A549 (cell line): ENCODE measurements around the gene RNF145. TPM values are rescaled to one million over a fixed set of nuclear protein-coding genes. Genes with fewer than 3 reads are reported as not detected.

Source experiments
- ATAC-seq, 2 experiments: fragments of 200-7000 bp in 1 of 2; fragments of >200 bp in 1 of 2; cut with Nextera tagmentation in 1 of 2; cut with Tn5 transposase in 1 of 2; 3 replicates each; pipeline versions ENCODE4 v1.8.0 to v1.9.1; 2018 to 2020; ENCODE audit warnings: mild to moderate bottlenecking in 1 of 2, moderate library complexity in 1 of 2
- CTCF ChIA-PET: fragments of 300-600 bp; sonication (Branson Sonifier 250); formaldehyde crosslinking; extraction: SDS; loops from one replicate; lab custom pipeline; 2021; ENCODE audit warnings: antibody characterized with exemption, inconsistent platforms; lab: Yijun Ruan, JAX
- POLR2A ChIA-PET: fragments of 350-600 bp; formaldehyde crosslinking; extraction: SDS; loops from one replicate; lab custom pipeline; 2021; ENCODE audit warnings: antibody characterized with exemption, inconsistent platforms; lab: Yijun Ruan, JAX
- DNase-seq, 2 experiments: peaks; one replicate each; pipeline versions ENCODE4 v3.0.0 to v3.0.0-alpha.2; 2011 to 2016; ENCODE audit warnings: low read depth in 1 of 2, low spot score in 1 of 2
- FAIRE-seq: peaks from 2 replicates; lab custom pipeline; 2011; peaks lifted over from hg19 to GRCh38; lab: Jason Lieb, UNC
- H3K27ac ChIP-seq, 2 experiments: fragments of >200 bp; sonication (Bioruptor Twin); formaldehyde crosslinking; 3 replicates each; pipeline ENCODE4 v1.5.1; 2016 to 2017
- H3K4me1 ChIP-seq: fragments of >200 bp; sonication (Bioruptor Twin); formaldehyde crosslinking; 3 replicates; pipeline ENCODE4 v1.6.1; 2016
- H3K4me2 ChIP-seq: fragments of >200 bp; sonication (Bioruptor Twin); formaldehyde crosslinking; 3 replicates; pipeline ENCODE4 v1.6.1; 2016
- H3K4me3 ChIP-seq: fragments of >200 bp; sonication (Bioruptor Twin); formaldehyde crosslinking; 3 replicates; pipeline ENCODE4 v1.5.1; 2016
- H3K9me3 ChIP-seq: fragments of >200 bp; sonication (Bioruptor Twin); formaldehyde crosslinking; 3 replicates; pipeline ENCODE4 v1.6.1; 2016
- ATOH8 ChIP-seq: fragments of 250-450 bp; sonication (Bioruptor Pico); IDR thresholded peaks from 2 replicates; pipeline ENCODE4 v1.5.0; 2020; ENCODE audit warnings: low read depth, mild to moderate bottlenecking, moderate library complexity
- BCL3 ChIP-seq: fragments of >200 bp; sonication (Bioruptor Twin); formaldehyde crosslinking; IDR thresholded peaks from 3 replicates; pipeline ENCODE4 v1.6.1; 2016
- E2F6 ChIP-seq: IDR thresholded peaks from 2 replicates; pipeline ENCODE4 v1.6.1; 2012; ENCODE audit warnings: low read depth, borderline replicate concordance
- EHMT2 ChIP-seq: fragments of 200-600 bp; sonication (generic); IDR thresholded peaks from 2 replicates; pipeline ENCODE4 v1.6.1; 2016; ENCODE audit warnings: antibody characterized with exemption, low read depth, mild to moderate bottlenecking, moderate library complexity
- ELK1 ChIP-seq: fragments of 150-350 bp; IDR thresholded peaks from 2 replicates; pipeline ENCODE4 v1.6.1; 2014; ENCODE audit warnings: low read depth, mild to moderate bottlenecking, low read length
- EP300 ChIP-seq, 2 experiments: fragments of >200 bp; sonication (Bioruptor Twin); formaldehyde crosslinking; IDR thresholded peaks; 2 replicates in 1 of 2; 3 replicates in 1 of 2; pipeline ENCODE4 v1.6.1; 2016 to 2017
- FOSB ChIP-seq: fragments of 250-450 bp; sonication (Bioruptor Pico); IDR thresholded peaks from 2 replicates; pipeline ENCODE4 v1.5.0; 2020; ENCODE audit warnings: mild to moderate bottlenecking, moderate library complexity
- FOXS1 ChIP-seq: fragments of 250-450 bp; sonication (Bioruptor Pico); IDR thresholded peaks from 2 replicates; pipeline ENCODE4 v1.5.0; 2020; ENCODE audit warnings: mild to moderate bottlenecking, moderate library complexity
- HES2 ChIP-seq: fragments of >200 bp; sonication (Bioruptor Twin); formaldehyde crosslinking; IDR thresholded peaks from 2 replicates; pipeline ENCODE4 v1.6.1; 2016
- HOXA7 ChIP-seq: fragments of 250-450 bp; sonication (Bioruptor Pico); IDR thresholded peaks from 2 replicates; pipeline ENCODE4 v1.5.0; 2020; ENCODE audit warnings: mild to moderate bottlenecking, moderate library complexity
- HOXB13 ChIP-seq: fragments of 250-450 bp; sonication (Bioruptor Pico); IDR thresholded peaks from 2 replicates; pipeline ENCODE4 v1.5.0; 2020; ENCODE audit warnings: low read depth, mild to moderate bottlenecking, moderate library complexity
- HOXB5 ChIP-seq: fragments of 250-450 bp; sonication (Bioruptor Pico); IDR thresholded peaks from 2 replicates; pipeline ENCODE4 v1.5.0; 2020; ENCODE audit warnings: mild to moderate bottlenecking, moderate library complexity
- JUNB ChIP-seq: fragments of >200 bp; sonication (Bioruptor Twin); formaldehyde crosslinking; IDR thresholded peaks from 2 replicates; pipeline ENCODE4 v1.6.1; 2016
- KDM1A ChIP-seq: fragments of 200-600 bp; sonication (generic); IDR thresholded peaks from 2 replicates; pipeline ENCODE4 v1.6.1; 2016; ENCODE audit warnings: low read depth, mild to moderate bottlenecking
- MAFK ChIP-seq: fragments of 450-650 bp; IDR thresholded peaks from 2 replicates; pipeline ENCODE4 v1.6.1; 2014; ENCODE audit not compliant: partially characterized antibody
- MAX ChIP-seq: IDR thresholded peaks from 2 replicates; pipeline ENCODE4 v1.6.1; 2012
- PHF8 ChIP-seq: fragments of 200-600 bp; sonication (generic); IDR thresholded peaks from 2 replicates; pipeline ENCODE4 v1.6.1; 2016; ENCODE audit warnings: low read depth, mild to moderate bottlenecking, antibody characterized with exemption, moderate library complexity, borderline replicate concordance
- POLR2AphosphoS2 ChIP-seq: conservative IDR thresholded peaks from 2 replicates; pipeline ENCODE4 v1.6.1; 2012; ENCODE audit warnings: low read length, improper control_type of control experiment, inconsistent platforms
- RCOR1 ChIP-seq: fragments of 150-350 bp; IDR thresholded peaks from 2 replicates; pipeline ENCODE4 v1.6.1; 2014; ENCODE audit warnings: antibody characterized with exemption, low read length, low read depth
- RFX5 ChIP-seq: fragments of 450-650 bp; IDR thresholded peaks from 2 replicates; pipeline ENCODE4 v1.7.1; 2014; ENCODE audit warnings: antibody characterized with exemption, mild to moderate bottlenecking, moderate library complexity
- SREBF2 ChIP-seq: fragments of 450-650 bp; IDR thresholded peaks from 2 replicates; pipeline ENCODE4 v1.6.1; 2014; ENCODE audit warnings: mild to moderate bottlenecking, moderate library complexity
- TFCP2L1 ChIP-seq: fragments of 250-450 bp; sonication (Bioruptor Pico); IDR thresholded peaks from 2 replicates; pipeline ENCODE4 v1.5.0; 2021; ENCODE audit warnings: mild to moderate bottlenecking
- TP53 ChIP-seq: fragments of 250-450 bp; sonication (Bioruptor Pico); IDR thresholded peaks from 2 replicates; pipeline ENCODE4 v1.5.0; 2021; ENCODE audit warnings: mild to moderate bottlenecking, moderate library complexity
- USF2 ChIP-seq: fragments of 450-650 bp; IDR thresholded peaks from 2 replicates; pipeline ENCODE4 v1.6.1; 2014; ENCODE audit warnings: antibody characterized with exemption
- ZSCAN20 ChIP-seq: fragments of 250-450 bp; sonication (Bioruptor Pico); IDR thresholded peaks from 2 replicates; pipeline ENCODE4 v1.8.0; 2022; ENCODE audit warnings: mild to moderate bottlenecking, moderate library complexity
- WGBS: methylation state at CpG from one replicate; pipeline ENCODE4 v1.1.6; 2017; ENCODE audit errors: missing lambda C conversion rate; 5-methylcytosine and 5-hydroxymethylcytosine counted together
- polyA plus RNA-seq, 4 experiments: library from polyadenylated mRNA; depleted of rRNA in 3 of 4; stranded (reverse); fragments of >200 nt; fragmentation: RNase III in 1 of 4; extraction: RNeasy Plus Mini Kit Qiagen cat#74134 plus additional on column Dnase treatment in 1 of 4; gene quantifications; 2 replicates in 3 of 4; 3 replicates in 1 of 4; pipeline ENCODE4 v1.2.3, GENCODE V29; 2011 to 2017

The RNF145 gene
- polyA plus RNA-seq, 2 of the 4 experiments (the other 2 are of a cell fraction), result 122 to 146 TPM

GRCh38 chr5:159184858-159185381, 24.4 kb downstream of the RNF145 start (continued):
- TF ChIP-seq EHMT2 (no peak), EP300 (IDR thresholded peaks at IDR 0.05) (peak in 1 of 2 experiments; percentile 61; a peak in 2 of 5 replicates), HOXB5 (peak; percentile 45; the same call in 1 of the 2 replicates), ZSCAN20 (CRISPR knock-in tag) (0 out of 2 replicates have a peak, but pooled peaks have one; percentile 27), FOXS1 (CRISPR knock-in tag) (peak; percentile 49; the same call in 1 of the 2 replicates), KDM1A (no peak), TFCP2L1 (CRISPR knock-in tag) (peak; percentile 21; the same call in 1 of the 2 replicates), ELK1 (no peak), RCOR1 (no peak)

- 29% methylated on average over 3 of the region's 3 CpGs for WGBS
- CTCF ChIA-PET, result interaction anchor here (1.2 kb wide), 1 partner anchor 27 kb away, joined by 3 read pairs; no protein-coding TSS in a partner anchor
- Histone ChIP-seq H3K4me3 (no peak overlapping the region), H3K4me1 (peaks cover 98% of the 10 kb centered on the region), H3K9me3 (no peaks in the 10 kb centered on the region), H3K27ac (peak overlapping the region; percentile 89 to 94)
- DNase-seq, result no peak
- no peak for ATAC-seq
- no peak for FAIRE-seq
- TF ChIP-seq SREBF2, result no peak
- TF ChIP-seq FOSB (CRISPR knock-in tag), result no peak
- no peak for TF ChIP-seq ELK1
- TF ChIP-seq POLR2AphosphoS2, result no peak
- no peak for TF ChIP-seq HOXA7 (CRISPR knock-in tag)
- TF ChIP-seq MAX, result no peak
- no peak for TF ChIP-seq FOXS1 (CRISPR knock-in tag)
- TF ChIP-seq HOXB5, result no peak
- TF ChIP-seq, all 56 proteins: peak for 0
- H3K4me2 ChIP-seq, result peak overlapping the region; percentile 79
- POLR2A ChIA-PET, result interaction anchor here (2.3 kb wide), 1 partner anchor 23 kb away, joined by 10 read pairs; no protein-coding TSS in a partner anchor
These were observed 25.1 kb downstream of the RNF145 start for GRCh38 chr5:159184236-159184635.

- no peaks in the 10 kb centered on the region for H3K9me3 ChIP-seq
- no peak overlapping the region for H3K4me3 ChIP-seq
- peaks cover 95% of the 10 kb centered on the region for H3K4me1 ChIP-seq
- WGBS, result 15% methylated on average over 1 of the region's 1 CpG
- H3K27ac ChIP-seq, result peak overlapping the region; percentile 89 to 94
- CTCF ChIA-PET, result interaction anchor here (1.2 kb wide), 1 partner anchor 26 kb away, joined by 3 read pairs; no protein-coding TSS in a partner anchor
- DNase-seq, result no peak
- ATAC-seq, result no peak
- H3K4me2 ChIP-seq, result peak overlapping the region; percentile 79
- 0 out of 2 replicates have a peak, but pooled peaks have one; percentile 7 for TF ChIP-seq HOXB13
- no peak for TF ChIP-seq EP300 (IDR thresholded peaks at IDR 0.05)
- no peak for TF ChIP-seq POLR2AphosphoS2
- TF ChIP-seq PHF8, result no peak
- no peak for TF ChIP-seq SREBF2
- 0 out of 2 replicates have a peak, but pooled peaks have one; percentile 33 for TF ChIP-seq ZSCAN20 (CRISPR knock-in tag)
- TF ChIP-seq HOXB5, result no peak
- no peak for TF ChIP-seq ATOH8
- TF ChIP-seq BCL3, result no peak
- peak; percentile 75 for TF ChIP-seq MAFK
- TF ChIP-seq HOXA7 (CRISPR knock-in tag), result 0 out of 2 replicates have a peak, but pooled peaks have one; percentile 14
- TF ChIP-seq TP53 (CRISPR knock-in tag), result no peak
- no peak for TF ChIP-seq JUNB
- TF ChIP-seq HES2, result no peak
- no peak for TF ChIP-seq USF2
- TF ChIP-seq E2F6, result no peak
- no peak for TF ChIP-seq RFX5
- TF ChIP-seq, all 56 proteins: peak for 4
- POLR2A ChIA-PET, result interaction anchor here (2.3 kb wide), 1 partner anchor 24 kb away, joined by 10 read pairs; no protein-coding TSS in a partner anchor
- FAIRE-seq, result no peak
These were observed 26.1 kb downstream of the RNF145 start for GRCh38 chr5:159183247-159183646.
